Measurements from ENCODE around the gene PRSS53. TPM values are rescaled to one million over a fixed set of nuclear protein-coding genes. Genes with fewer than 3 reads are reported as not detected.
"Not testable (repeated sequence)": the region's sequence is repeated elsewhere in the genome, so short reads cannot be mapped to it uniquely, and the experiment has no call there.

Gene PRSS53
- total RNA-seq, result 1 to 10 TPM; 1.7 to 2.8 TPM
- 4.1 TPM for polyA plus RNA-seq (2013, experiment 1 of 2)
- polyA plus RNA-seq (2013, experiment 2 of 2), result 3.2 TPM
- long read RNA-seq, experiment 1, result 0 reads
- long read RNA-seq, experiment 2, partial matches to known transcripts, result 2 of 3 reads
- long read RNA-seq, experiment 2, other reads (novel, unspliced or antisense), result 1 of 3 reads
- long read RNA-seq, experiment 3, result 0 reads
- long read RNA-seq, experiment 4, result 0 reads

GRCh38 chr16:31088459-31089183, at the start of gene PRSS53:
TSS of gene PRSS53 (minus strand) at chr16:31088943. CDS start at chr16:31088809, 134 bp downstream.
- 92 to 97% methylated on average over 10 to 15 of the region's 15 CpGs for WGBS, 2 experiments (ENCODE audit: insufficient coverage in 1 of 2, insufficient read length in 1 of 2)
- Histone ChIP-seq H3K4me3 (ENCODE audit: low read length) (no peak within 1 kb of the TSS), H3K4me1 (ENCODE audit: control insufficient read depth, insufficient read depth, low read length) (no peaks in the 10 kb centered on the region), H3K36me3 (ENCODE audit: control insufficient read depth, insufficient read depth, low read length) (peaks cover 23% of the 10 kb centered on the region), H3K27me3 (ENCODE audit: control insufficient read depth, insufficient read depth, low read length, poor library complexity, severe bottlenecking) (no peaks in the 10 kb centered on the region), H3K9me3 (ENCODE audit: control insufficient read depth, low read length) (no peaks in the 10 kb centered on the region), H3K27ac (ENCODE audit: low read depth, low read length) (no peak within 1 kb of the TSS), H3K9ac (ENCODE audit: extremely low read depth, low read length, poor library complexity, severe bottlenecking) (no peak within 1 kb of the TSS)
- TF ChIP-seq CTCF (conservative IDR thresholded peaks at IDR 0.05), result no peak
- H3K4me3 Mint-ChIP-seq, result no peak within 1 kb of the TSS
- peak; percentile 43 for DNase-seq
- H3K36me3 Mint-ChIP-seq (ENCODE audit: low read depth), result peaks cover 16% of the 10 kb centered on the region
- H3K4me1 Mint-ChIP-seq, result no peaks in the 10 kb centered on the region
- no peak within 1 kb of the TSS for H3K27ac Mint-ChIP-seq
- no peaks in the 10 kb centered on the region for H3K9me3 Mint-ChIP-seq
- no peaks in the 10 kb centered on the region for H3K27me3 Mint-ChIP-seq (ENCODE audit: insufficient read depth)

GRCh38 chr16:31136822-31137499, 48.2 kb upstream of the PRSS53 start:
- H3K4me3 ChIP-seq (ENCODE audit: low read length); H3K4me3 Mint-ChIP-seq; DNase-seq; H3K9ac ChIP-seq (ENCODE audit: extremely low read depth, low read length, poor library complexity, severe bottlenecking); H3K27me3 Mint-ChIP-seq (ENCODE audit: insufficient read depth); H3K9me3 ChIP-seq (ENCODE audit: control insufficient read depth, low read length); H3K27ac Mint-ChIP-seq; H3K27me3 ChIP-seq (ENCODE audit: control insufficient read depth, insufficient read depth, low read length, poor library complexity, severe bottlenecking); H3K9me3 Mint-ChIP-seq; H3K27ac ChIP-seq (ENCODE audit: low read depth, low read length); H3K36me3 ChIP-seq (ENCODE audit: control insufficient read depth, insufficient read depth, low read length): not testable (repeated sequence)
- peaks cover 13% of the 10 kb centered on the region for H3K4me1 ChIP-seq (ENCODE audit: control insufficient read depth, insufficient read depth, low read length)
- Mint-ChIP-seq H3K4me1 (peaks cover 35% of the 10 kb centered on the region), H3K36me3 (ENCODE audit: low read depth) (peaks cover 14% of the 10 kb centered on the region)
- 90 to 95% methylated on average over 12 to 20 of the region's 20 CpGs for WGBS, 2 experiments (ENCODE audit: insufficient coverage in 1 of 2, insufficient read length in 1 of 2)

- Histone ChIP-seq H3K27ac (ENCODE audit: low read depth, low read length) (no peak overlapping the region), H3K9me3 (ENCODE audit: control insufficient read depth, low read length) (no peaks in the 10 kb centered on the region), H3K36me3 (ENCODE audit: control insufficient read depth, insufficient read depth, low read length) (peaks cover 5% of the 10 kb centered on the region), H3K4me1 (ENCODE audit: control insufficient read depth, insufficient read depth, low read length) (peaks cover 10% of the 10 kb centered on the region), H3K4me3 (ENCODE audit: low read length) (no peak overlapping the region), H3K27me3 (ENCODE audit: control insufficient read depth, insufficient read depth, low read length, poor library complexity, severe bottlenecking) (no peaks in the 10 kb centered on the region), H3K9ac (ENCODE audit: extremely low read depth, low read length, poor library complexity, severe bottlenecking) (no peak overlapping the region)
- peaks cover 31% of the 10 kb centered on the region for H3K4me1 Mint-ChIP-seq
- no peak for TF ChIP-seq CTCF (conservative IDR thresholded peaks at IDR 0.05)
- peak; percentile 31 for DNase-seq
- H3K4me3 Mint-ChIP-seq, result peak overlapping the region; percentile 90
- no peaks in the 10 kb centered on the region for H3K9me3 Mint-ChIP-seq
- H3K27me3 Mint-ChIP-seq (ENCODE audit: insufficient read depth), result no peaks in the 10 kb centered on the region
- whole genome bisulfite sequencing, 2 experiments (ENCODE audit: insufficient coverage in 1 of 2, insufficient read length in 1 of 2), result 77 to 91% methylated on average over 4 to 6 of the region's 6 CpGs
- peaks cover 16% of the 10 kb centered on the region for H3K36me3 Mint-ChIP-seq (ENCODE audit: low read depth)
- H3K27ac Mint-ChIP-seq, result peak overlapping the region; percentile 96
Measured at GRCh38 chr16:31136287-31136662, 47.5 kb upstream of the PRSS53 start.

All from endodermal cell (in vitro differentiated cells).